ENCODE measurements around the gene TPST2.

GRCh38 chr22:26623984-26624383 is 34.1 kb upstream of the TPST2 start:
- no peak for TF ChIP-seq POLR2AphosphoS5 (IDR thresholded peaks at IDR 0.05; ENCODE audit: low read depth, low read length)
- no peak for TF ChIP-seq SIN3A (IDR thresholded peaks at IDR 0.05; ENCODE audit: borderline replicate concordance, insufficient read depth, low read length)

Measured in PFSK-1 (cell line).